OCI-LY1 (cell line): ENCODE data around the gene NSF.

Experiments
- CTCF ChIP-seq: fragments of 200-600 bp; sonication (generic), shearing (Covaris generic); IDR thresholded peaks from 2 replicates; pipeline ENCODE4 v1.5.1; 2017; ENCODE audit warnings: mild to moderate bottlenecking, antibody characterized with exemption, low read length, moderate library complexity, mixed read lengths
- EZH2 ChIP-seq: fragments of 200-600 bp; sonication (generic), shearing (Covaris generic); IDR thresholded peaks from 2 replicates; pipeline ENCODE4 v1.8.0; 2017; ENCODE audit warnings: borderline replicate concordance, mixed run types, mild to moderate bottlenecking, antibody characterized with exemption, low read length, moderate library complexity, mixed read lengths

DNA sequence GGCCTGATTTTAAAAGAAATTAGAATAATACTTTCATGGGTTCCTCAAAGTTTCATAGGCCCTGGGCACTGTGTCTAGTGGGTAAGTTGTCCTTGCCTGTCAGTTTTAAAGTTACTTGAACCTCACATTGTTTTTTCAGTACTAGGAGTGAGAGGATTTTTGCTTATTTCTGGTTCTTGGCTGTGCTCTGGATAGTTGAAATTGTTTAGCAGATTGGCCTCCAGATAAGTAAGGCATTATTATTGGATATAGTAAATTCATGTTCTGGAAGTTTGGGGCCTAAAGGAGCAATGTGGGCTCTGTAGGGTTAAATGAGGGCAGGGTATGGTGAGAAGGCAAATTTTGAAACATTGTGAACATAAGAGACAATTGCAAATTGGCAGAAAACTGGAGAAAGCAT, 149.5 kb downstream of the NSF start:
- TF ChIP-seq CTCF (no peak), EZH2 (no peak)
